WTC11 (cell line): ENCODE measurements around the gene TNNI3K.

Source experiments
- ATF6 ChIP-seq: sonication (generic); formaldehyde crosslinking; IDR thresholded peaks from 2 replicates; pipeline ENCODE4 v1.8.1; 2023; ENCODE audit warnings: mild to moderate bottlenecking, missing genetic modification reagents
- CTCF ChIP-seq: fragments of 200-600 bp; IDR thresholded peaks from 2 replicates; pipeline ENCODE4 v1.8.0; 2022; ENCODE audit warnings: antibody characterized with exemption
- E2F5 ChIP-seq: sonication (generic); formaldehyde crosslinking; IDR thresholded peaks from 2 replicates; pipeline ENCODE4 v1.8.1; 2022; ENCODE audit warnings: mild to moderate bottlenecking, moderate library complexity, missing genetic modification reagents
- ELF4 ChIP-seq: sonication (generic); formaldehyde crosslinking; IDR thresholded peaks from 2 replicates; pipeline ENCODE4 v1.8.1; 2022; ENCODE audit warnings: low read depth, mild to moderate bottlenecking, moderate library complexity, missing genetic modification reagents
- HMGXB4 ChIP-seq: sonication (generic); formaldehyde crosslinking; IDR thresholded peaks from 2 replicates; pipeline ENCODE4 v1.8.1; 2023; ENCODE audit warnings: mild to moderate bottlenecking, moderate library complexity, missing genetic modification reagents
- IRF2 ChIP-seq: sonication (generic); formaldehyde crosslinking; IDR thresholded peaks from 2 replicates; pipeline ENCODE4 v1.8.0; 2022; ENCODE audit warnings: low read depth, missing genetic modification reagents, borderline replicate concordance
- MAX ChIP-seq: sonication (generic); formaldehyde crosslinking; IDR thresholded peaks from 2 replicates; pipeline ENCODE4 v1.8.0; 2022; ENCODE audit warnings: mild to moderate bottlenecking, missing genetic modification reagents
- MYBL2 ChIP-seq: sonication (generic); formaldehyde crosslinking; IDR thresholded peaks from 2 replicates; pipeline ENCODE4 v1.8.1; 2023; ENCODE audit warnings: mild to moderate bottlenecking, moderate library complexity, missing genetic modification reagents
- NR3C1 ChIP-seq: sonication (generic); formaldehyde crosslinking; conservative IDR thresholded peaks from 2 replicates; pipeline ENCODE4 v1.8.1; 2023; ENCODE audit warnings: low read depth, mild to moderate bottlenecking, missing genetic modification reagents
- SMAD4 ChIP-seq: sonication (generic); formaldehyde crosslinking; IDR thresholded peaks from 2 replicates; pipeline ENCODE4 v1.8.0; 2022; ENCODE audit warnings: mild to moderate bottlenecking, missing genetic modification reagents
- SP1 ChIP-seq: sonication (generic); formaldehyde crosslinking; conservative IDR thresholded peaks from 2 replicates; pipeline ENCODE4 v1.8.1; 2022; ENCODE audit warnings: missing genetic modification reagents
- TEAD4 ChIP-seq: sonication (generic); formaldehyde crosslinking; IDR thresholded peaks from 2 replicates; pipeline ENCODE4 v1.8.0; 2022; ENCODE audit warnings: mild to moderate bottlenecking, missing genetic modification reagents
- ZNF138 ChIP-seq: sonication (generic); formaldehyde crosslinking; conservative IDR thresholded peaks from 2 replicates; pipeline ENCODE4 v1.8.1; 2022; ENCODE audit warnings: mild to moderate bottlenecking, moderate library complexity, missing genetic modification reagents
- ZNF317 ChIP-seq: sonication (generic); formaldehyde crosslinking; IDR thresholded peaks from 2 replicates; pipeline ENCODE4 v1.8.1; 2023; ENCODE audit warnings: low read depth, mild to moderate bottlenecking, moderate library complexity, missing genetic modification reagents, borderline replicate concordance

GRCh38 chr1:74237035-74237434 lies 1.8 kb downstream of the TNNI3K start:
- no peak for TF ChIP-seq CTCF
- no peak for TF ChIP-seq E2F5
- no peak for TF ChIP-seq ATF6
- TF ChIP-seq ELF4 (CRISPR knock-in tag) = no peak
- no peak for TF ChIP-seq HMGXB4
- no peak for TF ChIP-seq ZNF138 (CRISPR knock-in tag)
- TF ChIP-seq MAX (CRISPR knock-in tag) = no peak
- TF ChIP-seq SMAD4 (CRISPR knock-in tag) = no peak
- TF ChIP-seq TEAD4 (CRISPR knock-in tag) = no peak
- TF ChIP-seq IRF2 (CRISPR knock-in tag) = no peak
- TF ChIP-seq SP1 = no peak
- TF ChIP-seq NR3C1 (CRISPR knock-in tag) = no peak
- TF ChIP-seq MYBL2 (CRISPR knock-in tag) = no peak
- TF ChIP-seq ZNF317 (CRISPR knock-in tag) = no peak
